HG02678 (cell line): ENCODE results near the gene MAN1B1.
A peak's percentile ranks its signal among the peaks of the same experiment; 100 is the strongest.

ENCODE experiments used
- ATAC-seq: cut with Tn5 transposase; IDR thresholded peaks from one replicate; pipeline ENCODE4 v1.9.1; 2021; ENCODE audit warnings: mild to moderate bottlenecking, moderate library complexity; ENCODE audit not compliant: unreplicated experiment

MAN1B1 gene

DNA sequence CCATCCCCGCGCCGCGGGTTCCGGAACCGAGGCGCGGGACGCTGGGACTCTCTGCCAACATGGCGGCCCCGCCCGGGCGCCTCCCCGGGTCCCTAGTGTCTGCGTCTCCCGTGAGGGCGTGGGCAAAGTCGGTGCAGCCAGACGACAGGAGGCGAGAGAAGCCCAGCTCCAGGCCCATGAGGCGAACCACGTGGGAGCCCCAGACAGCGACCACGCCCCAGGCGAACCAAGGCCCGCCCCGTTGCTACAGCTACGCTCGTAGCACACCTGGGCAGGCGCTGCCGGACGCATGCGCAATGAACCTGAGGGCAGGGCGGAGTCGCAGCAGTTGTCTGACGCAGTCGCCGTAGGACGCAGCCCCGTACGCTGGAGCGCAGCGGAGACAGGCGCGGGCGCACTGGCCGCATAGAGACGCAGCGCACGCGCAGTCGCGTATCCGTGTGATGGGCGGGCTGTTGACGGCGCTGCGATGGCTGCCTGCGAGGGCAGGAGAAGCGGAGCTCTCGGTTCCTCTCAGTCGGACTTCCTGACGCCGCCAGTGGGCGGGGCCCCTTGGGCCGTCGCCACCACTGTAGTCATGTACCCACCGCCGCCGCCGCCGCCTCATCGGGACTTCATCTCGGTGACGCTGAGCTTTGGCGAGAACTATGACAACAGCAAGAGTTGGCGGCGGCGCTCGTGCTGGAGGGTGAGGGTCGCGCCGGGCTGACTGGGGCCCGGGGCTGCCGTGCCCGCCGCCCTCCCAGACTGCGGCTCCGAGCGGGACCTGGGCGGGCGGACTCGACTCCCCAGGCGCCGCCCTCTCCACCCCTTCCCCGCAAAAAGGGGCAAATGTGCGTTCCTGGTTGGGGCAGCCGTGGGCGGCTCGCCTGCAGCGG, at the start of gene MAN1B1:
MAN1B1 (plus strand) TSS at position 455 of the 878 bp plus-strand sequence; CDS start at position 470, 15 bp downstream.
- peak; percentile 83 for ATAC-seq

GRCh38 chr9:137037035-137037434, 49.8 kb upstream of the MAN1B1 start:
- no peak for ATAC-seq

- ATAC-seq: no peak
Measured at GRCh38 chr9:137037483-137037882, 49.3 kb upstream of the MAN1B1 start.

DNA sequence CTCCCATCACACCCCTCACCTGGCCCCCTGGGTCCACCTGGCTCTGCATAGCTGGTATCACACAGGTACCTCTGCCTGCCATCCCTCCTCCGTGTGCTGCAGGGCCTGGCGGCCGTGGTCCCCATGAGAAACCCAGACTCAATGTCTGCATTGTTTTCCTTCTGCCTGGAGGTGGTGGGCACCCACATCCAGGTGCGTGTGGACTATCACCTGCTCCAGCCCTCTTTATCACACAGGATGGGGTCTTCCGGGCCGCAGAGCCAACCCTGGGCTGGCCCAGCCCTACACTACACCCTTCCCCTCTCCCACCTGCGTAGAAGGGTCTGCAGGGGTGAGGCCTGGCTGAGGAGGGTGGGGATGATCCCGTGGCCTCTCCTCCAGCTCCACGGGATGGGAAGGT, 47.9 kb upstream of the MAN1B1 start:
- ATAC-seq: no peak

DNA sequence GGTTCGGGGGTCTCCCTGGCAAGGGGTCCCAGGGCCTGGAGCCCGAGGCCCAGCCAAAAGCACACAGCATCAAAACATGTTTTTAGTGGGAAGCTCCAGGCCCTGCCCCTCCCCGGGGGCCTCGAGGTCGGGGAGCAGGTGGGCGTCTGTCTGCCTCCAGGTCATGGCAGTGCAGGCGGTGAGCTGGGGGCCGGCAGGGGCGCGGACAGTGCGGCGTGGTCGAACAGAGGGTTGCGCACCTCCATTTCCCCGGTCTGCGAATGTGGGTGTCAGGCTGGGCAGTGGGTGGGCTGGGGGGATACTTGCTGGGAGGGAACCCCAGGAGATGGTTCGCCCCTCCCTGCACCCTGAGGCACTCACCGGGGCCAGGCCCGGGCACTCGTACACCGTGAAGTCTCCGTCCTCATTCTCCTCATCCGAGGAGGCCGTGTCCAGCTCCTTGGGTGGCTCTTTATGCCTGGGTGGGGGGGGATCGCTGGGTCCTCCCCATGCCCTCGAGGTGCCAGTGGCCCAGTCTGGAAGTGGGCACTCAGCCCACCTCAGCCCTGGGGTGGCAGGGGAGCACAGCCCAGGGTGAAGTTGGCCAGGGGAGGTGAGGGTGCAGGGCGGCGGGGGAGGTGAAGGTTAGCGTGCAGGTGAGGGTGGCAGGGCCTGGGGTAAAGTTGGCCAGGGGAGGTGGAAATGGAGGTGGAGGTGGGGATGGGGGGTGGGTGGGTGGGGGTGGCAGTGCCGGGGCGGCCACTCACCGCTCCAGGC, 47.0 kb upstream of the MAN1B1 start:
- no peak for ATAC-seq

DNA sequence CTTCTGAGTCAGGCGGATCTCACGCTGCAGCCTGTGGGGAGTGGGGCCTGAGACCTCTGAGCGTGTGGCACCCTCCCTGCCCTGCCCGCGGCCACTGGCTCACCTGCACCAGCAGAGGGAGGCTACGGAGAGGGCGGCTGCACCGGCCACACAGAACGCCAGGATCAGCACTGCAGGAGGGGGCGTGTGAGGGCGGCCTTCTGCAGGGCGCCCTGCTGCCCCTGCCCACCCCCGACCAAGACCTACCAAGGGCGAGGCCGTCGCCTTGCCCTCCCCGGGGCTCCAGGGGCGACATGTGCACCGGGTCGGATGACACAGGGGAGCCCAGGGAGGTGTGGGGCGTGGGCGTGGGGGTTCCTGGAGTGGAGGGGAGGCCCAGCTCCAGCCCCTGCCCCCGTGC, 46.2 kb upstream of the MAN1B1 start:
- ATAC-seq: no peak

DNA sequence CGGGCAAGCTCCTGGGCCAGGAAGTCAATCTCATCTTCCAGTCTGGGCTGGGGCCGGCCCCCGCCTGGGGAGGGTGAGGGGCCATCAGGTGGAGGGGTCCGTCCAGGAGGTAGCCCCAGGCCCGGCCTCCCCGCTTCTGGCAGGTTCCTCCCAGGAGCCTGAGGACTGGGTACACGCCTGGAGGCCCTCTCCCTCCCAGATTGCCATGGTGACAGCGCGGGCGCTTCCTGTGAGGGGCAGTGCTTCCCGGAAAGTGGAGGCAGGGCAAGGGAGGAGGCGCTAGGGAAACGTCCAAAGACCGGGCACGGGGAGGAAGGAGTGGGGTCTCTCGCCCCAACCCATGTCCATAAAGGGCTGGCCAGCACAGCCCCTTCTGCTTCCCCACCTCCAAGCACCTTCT, 45.7 kb upstream of the MAN1B1 start:
- ATAC-seq: no peak

DNA sequence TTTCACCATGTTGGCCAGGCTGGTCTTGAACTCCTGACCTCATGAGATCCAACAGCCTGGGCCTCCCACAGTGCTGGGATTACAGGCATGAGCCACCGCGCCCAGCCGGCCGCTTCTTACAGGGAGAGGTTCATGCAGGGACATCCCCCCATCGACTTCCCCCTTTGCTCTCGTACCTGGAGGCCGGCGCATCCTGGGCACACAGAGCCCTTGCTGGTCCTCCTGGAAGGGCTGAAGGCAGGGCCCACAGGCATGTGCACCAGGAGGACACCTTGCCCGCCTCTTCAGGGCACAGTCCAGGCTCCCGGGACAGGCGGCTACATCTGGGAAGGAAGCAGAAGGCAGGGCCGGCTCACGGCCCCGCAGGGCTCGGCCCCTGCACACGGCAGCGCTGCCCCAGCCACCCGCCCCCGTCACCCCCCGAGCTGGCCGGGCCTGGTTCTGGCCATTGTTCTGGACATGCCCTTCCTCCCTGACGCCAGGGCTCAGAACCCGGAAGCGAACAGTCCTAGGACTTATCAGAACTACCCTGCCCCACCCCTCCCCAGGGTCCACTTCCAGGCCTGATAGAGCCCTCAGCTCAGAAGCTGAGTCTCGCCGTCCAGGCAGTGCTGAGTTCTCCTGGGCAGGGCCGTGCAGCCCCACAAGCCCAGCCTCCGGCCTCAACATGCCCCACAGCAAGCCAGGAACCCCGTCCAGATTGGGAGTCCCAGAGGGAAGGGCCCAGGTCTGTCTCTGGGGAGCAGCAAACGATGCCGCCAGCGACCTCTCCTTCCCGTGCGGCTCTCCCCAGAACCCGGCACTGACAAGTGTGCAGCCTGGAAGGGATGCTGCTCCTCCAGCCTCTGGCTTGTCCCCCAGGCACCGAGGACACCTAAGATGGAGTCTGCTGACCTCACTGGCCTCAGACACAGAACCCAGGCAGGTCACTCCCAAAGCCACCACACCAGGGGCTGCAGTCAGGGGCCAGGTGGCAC, 43.7 kb upstream of the MAN1B1 start:
- ATAC-seq: no peak

- no peak for ATAC-seq
Measured at GRCh38 chr9:137044037-137044436, 42.7 kb upstream of the MAN1B1 start.

GRCh38 chr9:137044502-137045177, 42.1 kb upstream of the MAN1B1 start:
- no peak for ATAC-seq

DNA sequence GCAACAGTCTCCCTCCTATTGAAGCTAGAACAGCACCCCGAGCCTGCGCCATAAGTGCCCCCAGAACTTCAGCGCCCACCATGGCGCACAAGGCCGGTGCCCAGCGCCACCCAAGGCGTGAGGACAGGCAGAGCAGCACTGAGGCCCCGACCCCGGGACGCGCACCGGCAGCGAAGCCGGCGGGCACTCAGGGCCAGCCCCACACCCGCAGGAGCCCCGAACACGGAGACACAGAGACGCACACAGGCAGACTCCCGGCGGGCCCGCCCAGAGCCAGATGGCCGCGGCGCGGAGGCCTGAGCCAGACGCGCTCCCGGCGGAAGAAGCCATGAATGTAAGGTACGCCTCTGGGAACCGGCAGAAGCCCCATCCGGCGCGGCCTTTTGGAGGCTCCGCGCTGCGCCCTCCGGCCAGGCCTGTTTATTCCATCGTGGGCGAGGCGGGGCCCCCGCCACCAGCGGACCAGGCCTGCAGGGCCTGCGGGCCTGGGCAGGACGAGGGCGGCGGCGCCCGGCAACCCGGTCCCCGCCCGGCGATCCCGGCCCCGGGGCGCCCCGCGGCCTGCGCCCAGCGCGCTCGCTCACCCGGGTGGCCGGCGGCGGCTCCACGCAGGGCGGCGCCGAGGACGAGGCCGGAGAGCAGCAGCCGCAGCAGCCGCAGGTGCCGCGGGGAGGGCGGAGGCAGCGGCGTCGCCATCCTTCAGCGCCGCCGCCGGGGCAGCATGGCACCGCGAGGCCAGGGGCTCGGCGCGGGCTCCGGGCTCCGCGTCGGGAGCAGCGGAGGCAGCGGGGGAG, 41.3 kb upstream of the MAN1B1 start:
- ATAC-seq: no peak

DNA sequence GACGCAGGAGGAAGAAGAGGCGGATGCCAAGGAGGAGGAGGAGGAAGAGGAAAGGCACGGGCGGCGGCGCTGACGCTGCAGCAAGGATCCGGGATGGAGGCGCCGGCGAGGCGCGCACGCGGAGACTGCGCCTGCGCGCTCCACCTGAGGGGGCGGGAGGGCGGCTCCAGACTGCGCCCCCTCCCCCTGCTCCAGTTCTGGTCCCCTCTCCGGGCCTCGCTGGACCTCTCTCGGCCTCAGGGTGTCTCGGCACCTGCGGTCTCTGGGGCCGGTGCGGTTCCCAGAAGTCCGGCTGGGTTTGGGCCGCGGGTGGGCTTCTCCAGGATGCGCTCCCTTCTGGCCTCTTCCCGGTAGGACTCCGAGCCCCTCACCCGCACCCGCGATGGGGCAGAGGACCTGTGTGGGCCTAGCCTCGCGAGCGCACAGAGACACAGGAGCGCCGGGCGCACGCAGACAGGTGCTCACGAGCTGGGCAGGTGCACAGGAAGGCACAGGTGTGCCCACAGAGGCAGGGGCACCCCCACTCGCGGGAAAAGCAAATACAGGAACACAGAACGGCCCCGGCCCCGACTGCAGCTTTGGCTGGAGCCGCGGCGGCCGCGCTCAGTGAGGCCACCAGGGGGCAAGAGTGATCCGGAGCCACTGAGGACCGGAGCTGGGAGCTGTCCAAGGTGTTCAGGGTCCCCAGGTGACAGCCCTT, 40.5 kb upstream of the MAN1B1 start, which contains the start of gene NPDC1:
NPDC1 (minus strand) TSS at position 90 of the 700 bp plus-strand sequence. CDS start 188 bp downstream, outside the sequence.
- ATAC-seq: no peak

GRCh38 chr9:137048655-137049543, 37.9 kb upstream of the MAN1B1 start:
- no peak for ATAC-seq

GRCh38 chr9:137049544-137050449, 37.0 kb upstream of the MAN1B1 start:
- ATAC-seq: no peak

DNA sequence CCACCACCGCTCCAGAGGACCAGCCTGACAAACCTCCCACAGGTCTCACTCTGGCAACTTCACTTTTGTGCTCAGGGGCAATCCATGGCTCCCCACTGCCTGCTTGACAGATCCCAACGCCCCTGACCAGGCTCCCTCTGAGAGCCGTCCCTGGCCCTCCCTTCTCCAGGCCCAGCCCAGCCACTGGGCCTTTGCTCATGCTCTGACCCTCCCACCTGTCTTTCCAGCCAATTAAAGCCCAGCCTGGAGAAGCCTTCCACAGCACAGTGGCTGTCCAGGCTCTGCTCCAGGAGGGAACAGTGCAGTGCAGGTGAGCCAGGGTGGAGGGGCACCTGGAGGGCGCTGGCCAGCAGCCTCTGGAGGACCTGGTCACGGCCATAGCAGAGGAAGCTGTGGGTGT, 36.2 kb upstream of the MAN1B1 start:
- ATAC-seq: no peak

DNA sequence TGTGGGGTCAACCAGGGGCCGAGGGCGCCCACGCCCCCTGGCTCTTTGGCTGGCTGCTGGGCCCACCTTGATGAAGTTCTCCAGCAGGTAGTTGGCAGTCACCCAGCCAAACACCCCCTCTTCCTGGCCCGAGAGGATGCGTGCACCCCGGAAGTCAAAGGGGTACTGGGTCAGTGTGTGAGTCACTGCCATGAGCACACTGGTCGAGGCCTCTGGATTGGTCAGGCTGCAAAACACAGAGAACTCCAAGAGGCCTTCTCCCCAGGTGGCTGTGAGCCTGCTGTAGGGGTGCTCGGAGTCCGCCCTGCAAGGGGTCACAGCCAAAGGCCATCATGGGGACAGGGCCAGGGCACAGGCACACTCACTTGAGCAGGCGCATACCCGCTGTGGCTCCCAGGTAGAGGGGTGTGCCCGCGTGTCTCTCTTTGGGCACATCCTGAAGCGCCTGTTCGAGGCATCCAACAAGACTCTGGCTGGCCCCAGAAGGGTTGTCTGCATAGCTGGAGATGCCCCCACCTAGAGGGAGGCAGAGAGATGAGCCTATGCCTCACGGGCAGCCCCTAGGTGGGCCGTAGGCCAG, 35.5 kb upstream of the MAN1B1 start:
- ATAC-seq: no peak
